Right atrium auricular region (tissue), 2 donors: ENCODE measurements around the gene NTN5. TPM values are rescaled to one million over a fixed set of nuclear protein-coding genes. Genes with fewer than 3 reads are reported as not detected.
A peak's percentile ranks its signal among the peaks of the same experiment; 100 is the strongest.

ENCODE experiments used
- DNase-seq: peaks from one replicate; pipeline ENCODE4 v3.0.0-alpha.2; 2019; ENCODE audit warnings: low spot score
- H3K27ac ChIP-seq, 2 donors: fragments of 200-600 bp; sonication (generic); 1 replicate in 1 of 2; 2 replicates in 1 of 2; pipeline ENCODE4 v1.5.1; 2016 to 2019
- H3K27me3 ChIP-seq, 2 donors: fragments of 200-600 bp; sonication (generic); one replicate each; pipeline versions ENCODE4 v1.5.1 to v1.6.0; 2017 to 2019
- H3K36me3 ChIP-seq: fragments of 200-600 bp; sonication (generic); one replicate; pipeline ENCODE4 v1.5.1; 2016
- H3K4me1 ChIP-seq, 2 donors: fragments of 200-600 bp; sonication (generic); one replicate each; pipeline versions ENCODE4 v1.5.1 to v1.6.0; 2017 to 2019
- H3K4me3 ChIP-seq, 2 donors: fragments of 200-600 bp; sonication (generic); 1 replicate in 1 of 2; 2 replicates in 1 of 2; pipeline ENCODE4 v1.5.1; 2017 to 2019; ENCODE audit warnings: mild to moderate bottlenecking in 1 of 2, moderate library complexity in 1 of 2
- H3K9me3 ChIP-seq, 2 donors: fragments of 200-600 bp; sonication (generic); one replicate each; pipeline ENCODE4 v1.5.1; 2019
- total RNA-seq, 2 donors: library from RNA; depleted of rRNA; stranded (reverse); fragments of >200 nt; gene quantifications; one replicate each; pipeline ENCODE4 v1.1.0, GENCODE V29; 2016
- TF ChIP-seq, protein P1 (sequence below), 2 donors: fragments of 200-600 bp; sonication (generic); IDR thresholded peaks; one replicate each; pipeline ENCODE4 v1.5.1; 2019; ENCODE audit warnings: antibody characterized with exemption in 2 of 2

NTN5 gene
- total RNA-seq, 2 donors from 2014 or later = 0.16 TPM; not detected in 1

DNA sequence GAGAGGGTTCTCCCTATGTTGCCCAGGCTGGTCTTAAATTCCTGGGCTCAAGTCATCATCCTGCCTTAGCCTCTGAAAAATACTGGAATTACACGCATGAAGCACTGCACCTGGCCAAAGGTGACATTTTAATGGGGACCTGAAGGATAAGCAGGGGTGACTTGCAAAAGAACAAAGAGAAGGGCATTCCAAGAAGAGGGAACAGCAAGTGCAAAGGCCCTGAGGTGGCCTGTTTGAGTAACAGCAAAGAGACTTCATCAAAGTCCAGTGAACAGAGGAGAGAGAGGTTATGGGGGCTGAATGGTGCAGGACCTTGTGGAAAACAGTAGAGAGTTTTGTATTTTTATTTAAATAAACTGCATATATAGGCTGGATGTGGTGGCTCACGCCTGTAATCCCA is 31.0 kb downstream of the NTN5 start:
- TF ChIP-seq, protein P1, sequence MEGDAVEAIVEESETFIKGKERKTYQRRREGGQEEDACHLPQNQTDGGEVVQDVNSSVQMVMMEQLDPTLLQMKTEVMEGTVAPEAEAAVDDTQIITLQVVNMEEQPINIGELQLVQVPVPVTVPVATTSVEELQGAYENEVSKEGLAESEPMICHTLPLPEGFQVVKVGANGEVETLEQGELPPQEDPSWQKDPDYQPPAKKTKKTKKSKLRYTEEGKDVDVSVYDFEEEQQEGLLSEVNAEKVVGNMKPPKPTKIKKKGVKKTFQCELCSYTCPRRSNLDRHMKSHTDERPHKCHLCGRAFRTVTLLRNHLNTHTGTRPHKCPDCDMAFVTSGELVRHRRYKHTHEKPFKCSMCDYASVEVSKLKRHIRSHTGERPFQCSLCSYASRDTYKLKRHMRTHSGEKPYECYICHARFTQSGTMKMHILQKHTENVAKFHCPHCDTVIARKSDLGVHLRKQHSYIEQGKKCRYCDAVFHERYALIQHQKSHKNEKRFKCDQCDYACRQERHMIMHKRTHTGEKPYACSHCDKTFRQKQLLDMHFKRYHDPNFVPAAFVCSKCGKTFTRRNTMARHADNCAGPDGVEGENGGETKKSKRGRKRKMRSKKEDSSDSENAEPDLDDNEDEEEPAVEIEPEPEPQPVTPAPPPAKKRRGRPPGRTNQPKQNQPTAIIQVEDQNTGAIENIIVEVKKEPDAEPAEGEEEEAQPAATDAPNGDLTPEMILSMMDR (IDR thresholded peaks at IDR 0.05) = no peak
- Histone ChIP-seq H3K36me3 (no peaks in the 10 kb centered on the region), H3K27ac (no peak overlapping the region), H3K4me3 (no peak overlapping the region), H3K4me1 (peaks cover 0 to 34% of the 10 kb centered on the region in 2 donors), H3K9me3 (no peaks in the 10 kb centered on the region), H3K27me3 (no peaks in the 10 kb centered on the region)
- no peak for DNase-seq

DNA sequence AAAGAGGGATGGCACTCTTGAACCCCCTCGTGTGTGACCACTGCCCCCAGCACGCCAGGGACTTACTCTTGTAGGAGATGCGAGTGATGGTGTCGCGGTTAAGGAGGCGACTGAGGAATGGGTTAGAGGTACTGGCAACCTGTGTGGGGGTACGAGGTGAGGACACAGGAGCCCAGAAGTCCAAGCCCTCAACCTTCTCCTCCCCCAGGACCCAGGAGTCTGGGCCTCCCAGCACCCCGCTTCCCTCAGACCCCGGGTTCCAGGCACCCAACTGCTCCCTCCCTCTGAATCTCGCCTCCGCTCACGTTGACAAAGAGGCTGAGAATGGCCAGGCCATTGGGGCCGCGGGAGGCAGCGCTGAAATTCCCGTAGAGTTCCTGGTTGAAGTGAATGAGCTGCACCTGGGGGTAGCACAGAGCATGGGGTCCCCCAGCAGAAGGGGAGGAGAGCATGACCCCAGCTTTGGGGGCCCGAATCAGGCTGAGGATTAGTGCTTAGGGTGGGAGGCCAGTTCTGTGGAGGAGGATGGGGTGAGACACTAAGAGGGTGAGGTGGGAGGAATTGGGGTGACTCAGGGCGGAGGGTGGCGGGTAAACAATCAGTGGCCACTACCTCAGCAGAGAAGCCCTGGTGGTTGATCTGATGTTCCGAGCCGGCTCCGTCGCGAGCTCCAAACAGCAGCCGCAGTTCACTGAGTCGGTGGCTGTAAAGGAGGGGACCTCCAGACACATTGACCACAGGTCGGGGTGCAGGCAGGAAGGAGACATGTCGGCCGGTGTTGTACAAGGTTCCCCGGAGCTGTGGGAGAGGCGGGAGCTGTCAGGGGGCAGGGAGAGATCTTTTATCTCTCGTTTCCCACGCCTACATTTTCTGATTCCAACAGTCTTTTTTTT is 33.1 kb downstream of the NTN5 start:
- H3K4me1 ChIP-seq = peaks cover 0 to 35% of the 10 kb centered on the region in 2 donors
- no peaks in the 10 kb centered on the region for H3K36me3 ChIP-seq
- H3K9me3 ChIP-seq = no peaks in the 10 kb centered on the region
- H3K4me3 ChIP-seq = no peak overlapping the region
- H3K27ac ChIP-seq = no peak overlapping the region
- TF ChIP-seq, protein P1 (IDR thresholded peaks at IDR 0.05) = no peak
- H3K27me3 ChIP-seq = no peaks in the 10 kb centered on the region
- no peak for DNase-seq

- Histone ChIP-seq H3K4me3 (peak overlapping the region in 1 of 2 donors; percentile 78), H3K27ac (peak overlapping the region; percentile 97 to 98), H3K4me1 (peaks cover 0 to 38% of the 10 kb centered on the region in 2 donors), H3K36me3 (no peaks in the 10 kb centered on the region), H3K9me3 (no peaks in the 10 kb centered on the region), H3K27me3 (no peaks in the 10 kb centered on the region)
- no peak for DNase-seq
- TF ChIP-seq, protein P1 (IDR thresholded peaks at IDR 0.05) = no peak
Observed at GRCh38 chr19:48638831-48639381, 33.9 kb downstream of the NTN5 start.

- Histone ChIP-seq H3K36me3 (no peaks in the 10 kb centered on the region), H3K27me3 (no peaks in the 10 kb centered on the region), H3K4me1 (peaks cover 0 to 45% of the 10 kb centered on the region in 2 donors), H3K4me3 (peak overlapping the region; percentile 49 to 78), H3K9me3 (no peaks in the 10 kb centered on the region), H3K27ac (peak overlapping the region; percentile 97 to 98)
- TF ChIP-seq, protein P1 (IDR thresholded peaks at IDR 0.05) = no peak
- peak; percentile 91 for DNase-seq
Observed at GRCh38 chr19:48637948-48638830, 34.6 kb downstream of the NTN5 start.

DNA sequence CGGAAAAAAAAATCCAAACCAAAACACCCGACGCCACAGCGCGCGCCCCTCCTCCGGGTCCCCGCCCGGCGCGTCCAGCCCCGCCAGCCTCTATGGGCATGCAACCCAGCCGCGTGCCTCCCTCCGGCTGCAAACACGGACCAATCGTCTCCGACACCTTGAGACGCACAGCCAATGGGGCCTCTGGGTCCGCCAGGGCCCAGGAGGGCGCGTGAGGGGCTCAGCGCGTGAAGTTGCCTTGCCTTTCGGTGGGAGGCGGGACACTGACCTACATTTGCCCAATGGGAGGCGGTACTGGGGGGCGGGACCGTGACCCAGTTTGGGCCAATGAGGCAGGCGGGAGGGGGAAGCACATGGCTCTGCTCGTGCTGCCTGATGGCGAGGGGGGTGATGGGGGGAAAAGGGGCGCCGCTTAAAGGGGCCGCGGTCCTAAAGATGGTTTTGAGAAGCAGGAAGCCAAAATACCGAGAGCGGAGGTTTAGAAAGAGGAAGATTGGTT is 35.3 kb downstream of the NTN5 start:
- DNase-seq = peak; percentile 99
- Histone ChIP-seq H3K27ac (peak overlapping the region; percentile 97 to 98), H3K9me3 (no peaks in the 10 kb centered on the region), H3K36me3 (no peaks in the 10 kb centered on the region), H3K4me1 (peaks cover 0 to 52% of the 10 kb centered on the region in 2 donors), H3K27me3 (no peaks in the 10 kb centered on the region), H3K4me3 (peak overlapping the region; percentile 49 to 78)
- TF ChIP-seq, protein P1 (IDR thresholded peaks at IDR 0.05) = no peak
